CD4-positive, alpha-beta T cell treated with Interleukin-4 for 4 hours (primary cell): Measurements from ENCODE around the gene GPRASP2.

Experiments
- DNase-seq: peaks from one replicate; pipeline ENCODE4 v3.0.0-alpha.2; 2020

The GPRASP2 gene

DNA sequence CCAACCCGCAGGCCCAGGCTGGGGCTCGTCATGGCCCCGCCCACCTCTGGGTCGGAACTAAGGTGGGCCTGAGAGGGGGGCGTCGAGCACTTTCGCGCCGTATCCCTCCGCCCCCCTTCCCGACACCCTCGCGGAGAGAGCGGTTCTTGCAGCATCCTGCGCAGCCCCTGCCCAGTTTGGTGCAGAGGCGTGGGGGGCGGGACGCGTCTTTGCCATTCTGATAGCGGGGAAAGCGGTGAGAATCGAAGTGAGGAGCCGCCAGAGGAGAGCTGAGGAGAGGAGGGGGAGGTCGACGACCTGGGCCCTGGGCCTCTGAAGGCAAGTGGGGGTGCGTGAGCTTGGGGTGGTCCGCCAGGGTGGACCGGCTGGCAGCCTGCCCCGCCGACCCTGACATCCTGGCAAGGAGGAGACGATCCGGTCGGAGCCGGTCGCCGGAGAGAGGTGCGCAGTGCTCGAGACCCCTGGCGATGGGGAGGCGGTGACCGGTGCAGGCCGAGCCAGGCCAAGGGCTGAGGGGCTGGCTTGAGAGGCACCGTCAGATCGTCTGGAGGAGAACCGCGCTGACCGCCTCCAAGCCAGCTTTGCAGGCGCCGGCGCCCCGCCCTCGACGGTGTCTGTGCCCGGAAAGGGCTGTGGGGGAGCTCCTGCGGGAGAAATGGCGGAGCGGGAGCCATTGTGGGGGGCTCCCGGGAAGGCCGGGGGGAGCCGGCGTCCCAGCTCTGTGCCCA lies 33.8 kb downstream of the GPRASP2 start:
- peak; percentile 1 for DNase-seq

DNA sequence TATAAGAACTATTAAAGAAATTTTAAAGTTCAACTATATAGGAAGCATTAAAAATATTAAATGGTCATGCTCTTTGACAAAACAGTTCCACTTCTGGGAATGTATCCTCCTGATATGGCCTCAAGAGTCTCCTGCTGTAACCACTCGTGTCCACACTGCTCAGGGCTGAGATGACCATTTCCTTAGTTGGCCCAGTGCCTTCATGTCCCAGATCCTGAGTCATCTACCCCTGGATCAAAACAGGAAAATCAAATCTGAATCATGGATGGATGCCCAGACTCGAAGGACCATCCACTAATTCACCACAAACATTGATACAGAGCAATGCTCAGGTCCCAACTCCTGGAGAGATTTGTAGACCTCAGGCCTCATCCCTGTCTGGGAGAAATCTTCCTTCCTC lies 53.0 kb downstream of the GPRASP2 start:
- no peak for DNase-seq

DNA sequence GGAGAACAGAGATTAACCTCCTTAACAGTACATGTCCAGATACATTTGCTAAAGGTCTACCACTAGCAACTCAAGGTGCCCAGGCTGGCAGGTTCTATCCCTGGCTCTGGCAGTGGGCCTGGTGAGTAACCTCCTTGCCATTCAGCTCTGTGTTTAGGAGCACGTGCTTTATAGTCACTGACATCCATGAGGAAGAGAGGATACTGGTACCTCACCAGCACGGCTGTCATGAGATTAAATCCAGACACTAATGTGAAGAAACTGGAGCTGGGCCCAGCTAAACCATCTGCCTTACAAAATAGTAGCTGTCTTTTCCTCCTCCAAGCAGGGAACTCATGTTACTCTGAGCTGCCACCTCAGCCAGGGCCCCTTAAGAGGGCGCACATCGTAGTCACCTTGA lies 53.6 kb downstream of the GPRASP2 start:
- no peak for DNase-seq

DNA sequence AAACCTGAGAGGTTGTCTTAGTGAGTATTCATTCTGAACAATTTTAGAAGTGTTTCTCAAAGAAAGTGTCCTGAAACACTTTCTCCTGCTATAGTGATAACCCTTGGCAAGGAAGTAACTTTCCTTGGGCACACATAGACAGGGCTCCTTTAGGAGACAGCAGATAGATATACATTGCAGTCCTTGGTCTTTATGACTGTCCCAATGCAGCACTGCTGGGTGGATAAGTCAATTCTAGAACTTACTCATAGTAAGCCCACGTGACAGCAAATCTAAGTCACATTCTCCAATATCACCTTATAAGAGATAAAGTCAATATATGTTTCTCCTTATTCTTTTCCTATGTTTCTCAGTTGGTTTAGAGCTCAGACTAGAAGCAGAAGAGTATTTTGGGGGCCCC lies 55.0 kb downstream of the GPRASP2 start:
- no peak for DNase-seq
